SU-DHL-6 (cell line): ENCODE results near the gene ARFGAP1.

ENCODE experiments used
- EZH2phosphoT487 ChIP-seq: fragments of 200-600 bp; sonication (generic), shearing (Covaris generic); conservative IDR thresholded peaks from 2 replicates; pipeline ENCODE4 v1.6.1; 2018; ENCODE audit warnings: mild to moderate bottlenecking, antibody characterized with exemption, low read length, moderate library complexity, mixed read lengths
- TF ChIP-seq, protein P1 (sequence below): fragments of 200-600 bp; sonication (generic); IDR thresholded peaks from one replicate; pipeline ENCODE4 v1.5.1; 2017; ENCODE audit warnings: antibody characterized with exemption, mild to moderate bottlenecking, low read length, moderate library complexity; ENCODE audit not compliant: insufficient read depth, poor library complexity, severe bottlenecking

DNA sequence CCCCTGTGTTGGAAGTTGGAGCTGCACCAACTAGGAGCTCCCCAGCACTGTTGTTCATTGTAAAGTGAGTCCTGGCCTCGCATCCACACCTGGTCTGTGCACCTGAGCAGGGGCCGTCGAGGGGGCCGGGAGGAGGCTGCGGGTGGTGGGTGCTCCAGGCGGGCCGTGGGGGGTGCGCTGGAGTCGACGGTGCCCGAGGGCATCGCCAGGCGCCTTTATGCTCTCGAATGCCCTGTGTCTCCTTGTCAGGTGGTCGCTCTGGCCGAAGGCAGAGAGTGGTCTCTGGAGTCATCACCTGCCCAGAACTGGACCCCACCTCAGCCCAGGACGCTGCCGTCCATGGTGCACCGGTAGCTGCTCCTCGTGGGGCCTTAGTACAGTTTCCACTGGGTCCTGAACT lies 4.3 kb downstream of the ARFGAP1 start:
- TF ChIP-seq, protein P1, sequence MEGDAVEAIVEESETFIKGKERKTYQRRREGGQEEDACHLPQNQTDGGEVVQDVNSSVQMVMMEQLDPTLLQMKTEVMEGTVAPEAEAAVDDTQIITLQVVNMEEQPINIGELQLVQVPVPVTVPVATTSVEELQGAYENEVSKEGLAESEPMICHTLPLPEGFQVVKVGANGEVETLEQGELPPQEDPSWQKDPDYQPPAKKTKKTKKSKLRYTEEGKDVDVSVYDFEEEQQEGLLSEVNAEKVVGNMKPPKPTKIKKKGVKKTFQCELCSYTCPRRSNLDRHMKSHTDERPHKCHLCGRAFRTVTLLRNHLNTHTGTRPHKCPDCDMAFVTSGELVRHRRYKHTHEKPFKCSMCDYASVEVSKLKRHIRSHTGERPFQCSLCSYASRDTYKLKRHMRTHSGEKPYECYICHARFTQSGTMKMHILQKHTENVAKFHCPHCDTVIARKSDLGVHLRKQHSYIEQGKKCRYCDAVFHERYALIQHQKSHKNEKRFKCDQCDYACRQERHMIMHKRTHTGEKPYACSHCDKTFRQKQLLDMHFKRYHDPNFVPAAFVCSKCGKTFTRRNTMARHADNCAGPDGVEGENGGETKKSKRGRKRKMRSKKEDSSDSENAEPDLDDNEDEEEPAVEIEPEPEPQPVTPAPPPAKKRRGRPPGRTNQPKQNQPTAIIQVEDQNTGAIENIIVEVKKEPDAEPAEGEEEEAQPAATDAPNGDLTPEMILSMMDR = no peak
- no peak for TF ChIP-seq EZH2phosphoT487
